BJ (cell line): ENCODE data around the gene PRKD2. TPM values are rescaled to one million over a fixed set of nuclear protein-coding genes. Genes with fewer than 3 reads are reported as not detected.
A peak's percentile ranks its signal among the peaks of the same experiment; 100 is the strongest.

Source experiments
- CTCF ChIA-PET: fragments of 350-600 bp; formaldehyde crosslinking; extraction: SDS; loops from one replicate; lab custom pipeline; 2021; ENCODE audit warnings: antibody characterized with exemption, inconsistent platforms; lab: Yijun Ruan, JAX
- POLR2A ChIA-PET: fragments of 300-600 bp; sonication (Branson Sonifier 250); formaldehyde crosslinking; extraction: SDS; loops from one replicate; lab custom pipeline; 2021; ENCODE audit warnings: antibody characterized with exemption; lab: Charles Lee
- DNase-seq: peaks from one replicate; pipeline ENCODE4 v3.0.0-alpha.2; 2011; ENCODE audit warnings: low read depth
- H3K27me3 ChIP-seq: 2 replicates; pipeline ENCODE4 v1.6.0; 2011; ENCODE audit warnings: low read length; ENCODE audit not compliant: control insufficient read depth, insufficient read depth
- H3K36me3 ChIP-seq: 2 replicates; pipeline ENCODE4 v1.5.1; 2011; ENCODE audit warnings: low read length; ENCODE audit not compliant: control insufficient read depth, insufficient read depth
- H3K4me3 ChIP-seq: 2 replicates; pipeline ENCODE4 v1.5.1; 2011; ENCODE audit warnings: low read depth, mild to moderate bottlenecking, control low read depth, low read length
- CTCF ChIP-seq: IDR thresholded peaks from 2 replicates; pipeline ENCODE4 v1.5.1; 2011; ENCODE audit warnings: low read depth, mild to moderate bottlenecking, control low read depth, inconsistent platforms, low read length, moderate library complexity; ENCODE audit not compliant: insufficient read depth
- polyA plus RNA-seq: library from polyadenylated mRNA; depleted of rRNA; stranded (reverse); fragments of >200 nt; gene quantifications from 2 replicates; pipeline ENCODE4 v1.2.3, GENCODE V29; 2011

PRKD2 gene
- polyA plus RNA-seq, 1 experiment: 19.4 TPM

GRCh38 chr19:46755077-46755852 is 38.4 kb upstream of the PRKD2 start:
- POLR2A ChIA-PET: interaction anchor here (0.6 kb wide), 1 partner anchor 41 kb away, joined by 13 read pairs; no protein-coding TSS in a partner anchor
- CTCF ChIA-PET: interaction anchor here (0.6 to 6.5 kb wide), 6 partner anchors 13 to 235 kb away, joined by 3 to 89 read pairs (median 4); no protein-coding TSS in a partner anchor
- no peak for DNase-seq
- Histone ChIP-seq H3K4me3 (no peak overlapping the region), H3K36me3 (peaks cover 11% of the 10 kb centered on the region), H3K27me3 (no peaks in the 10 kb centered on the region)
- TF ChIP-seq CTCF: no peak

- CTCF ChIA-PET: interaction anchor here (0.6 to 2.0 kb wide), 11 partner anchors 9 to 129 kb away, joined by 3 to 10 read pairs (median 4); no protein-coding TSS in a partner anchor
- Histone ChIP-seq H3K27me3 (no peaks in the 10 kb centered on the region), H3K4me3 (no peak overlapping the region), H3K36me3 (peaks cover 11% of the 10 kb centered on the region)
- TF ChIP-seq CTCF: peak; percentile 57
- POLR2A ChIA-PET: no interaction called here
- no peak for DNase-seq
Observed at GRCh38 chr19:46753420-46754155, 36.7 kb upstream of the PRKD2 start.

- Histone ChIP-seq H3K27me3 (no peaks in the 10 kb centered on the region), H3K4me3 (no peak overlapping the region), H3K36me3 (peaks cover 3% of the 10 kb centered on the region; the same call in 1 of the 2 replicates)
- DNase-seq: no peak
- POLR2A ChIA-PET: no interaction called here
- peak; percentile 78 for TF ChIP-seq CTCF
- CTCF ChIA-PET: interaction anchor here (0.7 to 3.0 kb wide), 7 partner anchors 9 to 219 kb away, joined by 3 to 23 read pairs (median 6); no protein-coding TSS in a partner anchor
Observed at GRCh38 chr19:46748325-46749109, 31.6 kb upstream of the PRKD2 start.

- no peak for TF ChIP-seq CTCF
- POLR2A ChIA-PET: no interaction called here
- no peak for DNase-seq
- CTCF ChIA-PET: interaction anchor here (1.4 to 9.6 kb wide), 2 partner anchors 11 to 17 kb away, joined by 5 to 77 read pairs; no protein-coding TSS in a partner anchor
- Histone ChIP-seq H3K27me3 (no peaks in the 10 kb centered on the region), H3K4me3 (peak within 1 kb of the TSS; percentile 99), H3K36me3 (peaks cover 2% of the 10 kb centered on the region)
Observed at GRCh38 chr19:46746281-46747057, 29.6 kb upstream of the PRKD2 start, which contains the start of gene STRN4. STRN4 (minus strand) TSS chr19:46746450; CDS start chr19:46746430, 20 bp downstream.
